Endothelial cell of umbilical vein (primary cell): Measurements from ENCODE around the gene MOG.

Experiments
- CTCF ChIP-seq, 2 donors: IDR thresholded peaks; 1 replicate in 1 of 2; 2 replicates in 1 of 2; pipeline ENCODE4 v1.5.1; 2011; ENCODE audit warnings: low read length in 2 of 2, mild to moderate bottlenecking in 2 of 2, moderate library complexity in 2 of 2, control low read depth in 1 of 2, inconsistent platforms in 1 of 2, low read depth in 1 of 2; ENCODE audit not compliant: insufficient read depth in 1 of 2; ENCODE audit errors: extremely low read depth in 1 of 2
- GATA2 ChIP-seq: IDR thresholded peaks from 2 replicates; pipeline ENCODE4 v1.7.0; 2011; ENCODE audit warnings: low read depth, mild to moderate bottlenecking, moderate library complexity, mixed read lengths, low read length; ENCODE audit not compliant: insufficient read length, insufficient read depth
- TF ChIP-seq, protein P1 (sequence below): IDR thresholded peaks from 2 replicates; pipeline ENCODE4 v1.6.1; 2011; ENCODE audit not compliant: insufficient read depth, insufficient read length

- TF ChIP-seq CTCF (IDR thresholded peaks at IDR 0.05; ENCODE audit: extremely low read depth in 1 of 2, insufficient read depth in 1 of 2, low read depth in 1 of 2, low read length in 2 of 2), result no peak
- TF ChIP-seq GATA2, result no peak
- TF ChIP-seq, protein P1, sequence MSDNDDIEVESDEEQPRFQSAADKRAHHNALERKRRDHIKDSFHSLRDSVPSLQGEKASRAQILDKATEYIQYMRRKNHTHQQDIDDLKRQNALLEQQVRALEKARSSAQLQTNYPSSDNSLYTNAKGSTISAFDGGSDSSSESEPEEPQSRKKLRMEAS, result no peak
Measured at GRCh38 chr6:29631209-29631810, 25.6 kb upstream of the MOG start.
